Mucosa of gallbladder (tissue), 1 donor: ENCODE results near the gene TSFM. TPM values are rescaled to one million over a fixed set of nuclear protein-coding genes. Genes with fewer than 3 reads are reported as not detected.
A peak's percentile ranks its signal among the peaks of the same experiment; 100 is the strongest.
"Not testable (repeated sequence)": the region's sequence is repeated elsewhere in the genome, so short reads cannot be mapped to it uniquely, and the experiment has no call there.

Source experiments
- DNase-seq: peaks from one replicate; pipeline ENCODE4 v3.0.0-alpha.2; 2020; ENCODE audit warnings: low spot score
- total RNA-seq: library from RNA; stranded (reverse); gene quantifications from one replicate; pipeline ENCODE4 v1.2.1, GENCODE V29; 2021
- donor health status: DM: no; HTN: no; CAD: no.

The TSFM gene
- total RNA-seq, 1 donor from 2014 or later = 29.3 TPM

- DNase-seq = no peak
Observed at GRCh38 chr12:57763881-57764661, 18.5 kb upstream of the TSFM start.

- no peak for DNase-seq
Observed at GRCh38 chr12:57764662-57765002, 18.0 kb upstream of the TSFM start.

GRCh38 chr12:57765003-57765697, 17.4 kb upstream of the TSFM start:
- DNase-seq = no peak

- no peak for DNase-seq
Observed at GRCh38 chr12:57765698-57766463, 16.7 kb upstream of the TSFM start.

GRCh38 chr12:57766464-57767304, 15.9 kb upstream of the TSFM start, which contains the start of gene CYP27B1:
Gene CYP27B1 (minus strand): TSS chr12:57767078. CDS start chr12:57767041, 37 bp downstream.
- DNase-seq = no peak

GRCh38 chr12:57767305-57767698, 15.3 kb upstream of the TSFM start:
- DNase-seq = no peak

GRCh38 chr12:57767876-57768275, 14.7 kb upstream of the TSFM start:
- no peak for DNase-seq

- no peak for DNase-seq
Observed at GRCh38 chr12:57769594-57769993, 13.0 kb upstream of the TSFM start.

- DNase-seq = no peak
Observed at GRCh38 chr12:57770734-57771133, 11.9 kb upstream of the TSFM start.

- DNase-seq = peak; percentile 84
Observed at GRCh38 chr12:57771236-57771872, 11.2 kb upstream of the TSFM start.

- peak; percentile 96 for DNase-seq
Observed at GRCh38 chr12:57771873-57772428, 10.6 kb upstream of the TSFM start, which contains the start of gene METTL1. Gene METTL1 (minus strand): TSS chr12:57772105. CDS start chr12:57772083, 22 bp downstream.

- peak; percentile 46 for DNase-seq
Observed at GRCh38 chr12:57772429-57773322, 9.9 kb upstream of the TSFM start, which contains the start of gene EEF1AKMT3. Gene EEF1AKMT3 (plus strand): TSS chr12:57772614. CDS start chr12:57772725, 111 bp downstream.

- DNase-seq = not testable (repeated sequence)
Observed at GRCh38 chr12:57774634-57775033, 8.0 kb upstream of the TSFM start.

- no peak for DNase-seq
Observed at GRCh38 chr12:57775044-57775443, 7.5 kb upstream of the TSFM start.

- DNase-seq = no peak
Observed at GRCh38 chr12:57775563-57776246, 6.9 kb upstream of the TSFM start.

- DNase-seq = no peak
Observed at GRCh38 chr12:57776247-57776587, 6.4 kb upstream of the TSFM start.

- no peak for DNase-seq
Observed at GRCh38 chr12:57777367-57777766, 5.2 kb upstream of the TSFM start.

GRCh38 chr12:57777911-57778310, 4.7 kb upstream of the TSFM start:
- no peak for DNase-seq

GRCh38 chr12:57779736-57780135, 2.9 kb upstream of the TSFM start:
- no peak for DNase-seq
